ENCODE data around the gene UBE2J2. TPM values are rescaled to one million over a fixed set of nuclear protein-coding genes. Genes with fewer than 3 reads are reported as not detected.

The UBE2J2 gene
- total and polyA plus RNA-seq, 2 of the 4 experiments (the other 2 are of a cell fraction) = 20.6 to 67.5 TPM

DNA sequence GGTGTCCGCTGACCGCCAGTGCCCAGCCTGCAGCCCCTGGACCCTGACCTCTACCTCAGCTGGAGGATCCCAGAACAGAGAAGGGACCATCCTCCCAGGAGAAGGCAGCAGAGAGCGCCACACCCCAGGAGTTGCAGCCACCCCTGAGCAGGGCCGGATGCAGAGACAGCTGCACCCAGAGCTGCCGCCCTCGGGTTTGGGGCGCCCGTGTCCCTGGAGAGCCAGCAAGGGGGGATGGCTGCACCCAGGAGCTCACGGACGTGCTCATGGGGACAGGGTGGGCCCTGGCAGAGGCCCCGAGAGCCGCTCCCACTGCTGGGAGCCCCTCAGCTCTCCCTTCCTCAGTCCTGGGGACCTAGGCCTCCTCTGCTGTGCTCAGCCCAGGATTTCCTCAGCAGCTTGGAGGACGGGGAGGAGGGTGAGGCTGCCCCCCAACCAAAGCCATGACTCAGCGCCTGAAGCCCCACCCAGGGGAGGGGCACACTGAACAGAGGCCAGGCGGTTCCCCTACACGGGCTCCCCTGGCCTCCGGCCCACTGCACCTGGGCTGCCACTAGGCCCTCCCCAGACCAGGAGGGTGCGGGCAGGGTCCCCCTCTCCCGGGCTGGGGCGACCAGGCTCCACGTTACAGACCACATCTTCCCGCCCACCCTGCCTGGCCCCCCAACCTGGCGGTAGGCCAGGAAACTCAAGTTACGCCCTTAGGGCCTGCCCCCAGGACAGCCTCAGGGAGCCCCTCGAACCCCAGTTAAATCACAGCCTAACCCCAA lies 31.8 kb upstream of the UBE2J2 start (continued):
- TF ChIP-seq, protein P1, sequence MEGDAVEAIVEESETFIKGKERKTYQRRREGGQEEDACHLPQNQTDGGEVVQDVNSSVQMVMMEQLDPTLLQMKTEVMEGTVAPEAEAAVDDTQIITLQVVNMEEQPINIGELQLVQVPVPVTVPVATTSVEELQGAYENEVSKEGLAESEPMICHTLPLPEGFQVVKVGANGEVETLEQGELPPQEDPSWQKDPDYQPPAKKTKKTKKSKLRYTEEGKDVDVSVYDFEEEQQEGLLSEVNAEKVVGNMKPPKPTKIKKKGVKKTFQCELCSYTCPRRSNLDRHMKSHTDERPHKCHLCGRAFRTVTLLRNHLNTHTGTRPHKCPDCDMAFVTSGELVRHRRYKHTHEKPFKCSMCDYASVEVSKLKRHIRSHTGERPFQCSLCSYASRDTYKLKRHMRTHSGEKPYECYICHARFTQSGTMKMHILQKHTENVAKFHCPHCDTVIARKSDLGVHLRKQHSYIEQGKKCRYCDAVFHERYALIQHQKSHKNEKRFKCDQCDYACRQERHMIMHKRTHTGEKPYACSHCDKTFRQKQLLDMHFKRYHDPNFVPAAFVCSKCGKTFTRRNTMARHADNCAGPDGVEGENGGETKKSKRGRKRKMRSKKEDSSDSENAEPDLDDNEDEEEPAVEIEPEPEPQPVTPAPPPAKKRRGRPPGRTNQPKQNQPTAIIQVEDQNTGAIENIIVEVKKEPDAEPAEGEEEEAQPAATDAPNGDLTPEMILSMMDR (conservative IDR thresholded peaks at IDR 0.05; ENCODE audit: low read depth, low read length) = no peak
- TF ChIP-seq CHD1 (IDR thresholded peaks at IDR 0.05; ENCODE audit: low read depth, low read length) = no peak

Data from IMR-90 (cell line).